NOMO-1 (cell line): ENCODE data around the gene CUEDC1.

ENCODE experiments used
- DNase-seq, 2 experiments: peaks; one replicate each; lab custom pipeline; 2025; ENCODE audit not compliant: unreplicated experiment in 2 of 2; lab: John Stamatoyannopoulos, UW

The CUEDC1 gene

DNA sequence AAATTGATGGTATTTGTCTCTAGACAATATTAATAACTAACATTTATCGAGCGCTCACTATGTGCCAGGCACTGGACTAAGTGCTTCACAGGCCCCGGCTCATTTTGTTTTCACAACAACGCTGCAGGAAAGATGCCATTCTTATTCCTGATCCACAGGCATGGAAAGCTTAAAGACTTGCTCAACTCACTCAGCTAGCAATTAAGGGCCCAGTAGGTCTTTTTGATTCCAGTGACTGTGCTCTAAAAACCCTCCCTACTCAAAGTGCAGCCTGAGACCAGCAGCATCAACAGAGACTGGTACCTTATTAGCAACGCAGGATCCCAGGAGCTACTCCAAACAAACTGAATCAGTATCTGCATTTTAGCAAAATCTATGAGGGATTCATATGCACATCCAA lies 35.3 kb downstream of the CUEDC1 start:
- no peak for DNase-seq

DNA sequence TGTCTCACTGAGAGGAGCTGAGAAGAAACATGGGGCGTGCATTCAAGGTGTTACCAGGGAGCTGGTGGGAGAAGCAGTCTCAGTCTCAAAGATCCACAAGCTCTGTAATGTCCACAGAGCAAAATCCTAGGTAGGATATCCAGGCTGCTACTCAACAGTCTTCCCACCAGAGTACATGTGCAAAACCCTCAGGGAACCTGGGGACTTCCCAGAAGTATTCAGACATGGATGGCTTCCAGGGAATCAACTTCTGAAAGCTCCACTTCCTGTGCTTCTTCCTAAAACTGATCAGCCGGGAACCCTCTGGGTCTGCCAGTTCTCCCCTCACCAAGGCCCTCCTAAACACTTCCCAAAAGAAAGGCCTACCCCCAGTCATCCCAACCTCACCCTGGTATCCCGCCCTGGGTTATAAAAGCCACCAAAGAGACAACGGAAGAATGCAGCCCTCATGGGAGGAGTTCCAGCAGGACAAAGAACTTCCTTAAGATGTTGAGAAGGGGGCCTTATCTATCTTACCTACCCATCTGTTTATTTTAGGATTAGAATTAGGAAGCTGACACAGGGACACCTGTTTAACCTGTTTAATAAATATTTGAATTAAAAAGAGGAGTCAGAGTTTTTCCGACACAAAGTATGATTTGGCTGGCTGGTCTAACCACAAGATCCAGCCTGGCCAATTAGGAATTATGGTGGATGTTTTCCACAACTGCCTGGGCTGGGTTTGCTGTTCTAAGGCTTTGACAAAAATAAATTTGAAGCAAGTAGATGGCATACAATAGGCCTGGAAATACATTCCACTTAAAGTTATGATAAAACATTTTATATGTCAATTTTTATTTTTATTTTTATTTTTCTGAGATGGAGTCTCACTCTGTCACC lies 37.0 kb downstream of the CUEDC1 start:
- no peak for DNase-seq

DNA sequence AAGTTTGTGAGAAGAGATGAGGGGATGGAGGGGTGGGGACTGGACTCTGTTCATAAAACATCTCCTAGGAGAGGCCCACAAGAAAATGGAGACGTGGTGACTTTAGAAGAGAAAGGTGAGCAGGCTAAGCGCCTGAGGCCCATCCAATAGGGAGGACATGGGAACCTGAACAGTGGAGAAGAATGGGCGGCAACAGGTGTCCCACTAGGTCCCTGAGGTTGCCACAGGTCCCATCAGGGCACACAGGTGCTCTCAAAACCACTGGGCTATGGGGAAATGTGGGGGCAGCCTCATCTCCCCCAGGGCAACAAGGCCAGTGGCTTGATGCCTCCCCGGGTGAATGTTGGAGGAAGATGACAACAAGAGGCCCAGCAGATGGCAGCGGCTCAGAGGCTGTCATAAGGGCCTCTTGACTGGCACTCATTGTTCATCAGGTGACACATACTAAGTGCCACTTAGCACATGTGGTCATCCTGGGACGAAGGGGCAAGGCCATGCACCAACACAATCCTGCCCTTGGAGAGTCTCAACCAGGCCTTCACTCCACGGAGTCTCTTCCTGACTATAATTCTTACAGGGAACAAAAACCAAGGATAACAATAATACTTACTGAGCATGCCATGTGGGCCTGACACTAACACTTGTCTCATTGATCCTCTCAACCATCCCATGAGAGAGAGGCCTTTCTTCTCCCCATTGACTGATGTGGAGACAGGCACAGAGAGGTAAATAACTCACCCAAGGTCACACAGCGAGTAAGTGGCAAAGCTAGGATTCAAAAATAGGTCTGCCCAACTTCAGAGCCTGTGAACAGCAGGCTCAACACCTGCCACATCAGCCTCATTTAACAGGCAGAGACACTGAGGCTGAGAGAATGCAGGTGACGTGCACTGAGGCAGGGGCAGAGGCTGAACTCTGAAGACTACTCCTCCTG lies 38.0 kb downstream of the CUEDC1 start:
- DNase-seq, result no peak

DNA sequence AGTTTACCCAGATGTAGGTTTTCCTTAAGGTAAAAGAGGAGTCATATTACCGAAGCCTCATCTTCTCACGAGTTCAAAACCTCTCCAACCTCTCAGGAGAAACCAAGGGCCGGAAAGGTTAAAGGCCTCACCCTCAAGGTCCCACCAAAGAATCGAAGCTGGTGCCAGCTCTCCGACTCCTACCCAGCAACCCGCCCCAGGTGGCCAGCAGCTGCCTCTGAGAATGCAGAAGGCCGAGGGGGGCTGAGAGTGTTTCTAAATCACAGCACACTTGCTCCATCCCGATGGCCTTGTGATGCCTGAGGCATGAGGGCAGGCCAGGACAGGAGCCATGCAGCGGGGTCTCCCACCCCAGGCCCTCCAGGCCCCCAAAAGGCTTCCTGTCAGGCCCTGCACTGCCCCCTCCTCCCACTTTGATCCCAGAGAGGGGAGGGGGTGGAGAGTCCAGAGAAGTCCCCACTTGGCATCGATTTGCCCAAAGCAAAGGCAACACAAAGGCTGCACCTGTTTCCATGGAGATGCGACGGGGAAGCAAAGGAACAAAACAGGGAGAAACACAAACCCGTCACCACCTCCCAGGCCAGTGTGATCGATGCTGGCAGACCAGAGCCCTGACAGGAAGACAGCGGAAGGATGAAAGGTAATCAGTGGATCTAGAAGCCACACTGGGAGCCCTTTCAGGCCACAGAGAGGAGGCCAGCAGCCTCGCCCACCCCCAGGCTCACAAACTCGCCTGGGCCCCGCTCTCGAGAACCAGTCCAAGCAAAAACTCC lies 39.0 kb downstream of the CUEDC1 start:
- no peak for DNase-seq

DNA sequence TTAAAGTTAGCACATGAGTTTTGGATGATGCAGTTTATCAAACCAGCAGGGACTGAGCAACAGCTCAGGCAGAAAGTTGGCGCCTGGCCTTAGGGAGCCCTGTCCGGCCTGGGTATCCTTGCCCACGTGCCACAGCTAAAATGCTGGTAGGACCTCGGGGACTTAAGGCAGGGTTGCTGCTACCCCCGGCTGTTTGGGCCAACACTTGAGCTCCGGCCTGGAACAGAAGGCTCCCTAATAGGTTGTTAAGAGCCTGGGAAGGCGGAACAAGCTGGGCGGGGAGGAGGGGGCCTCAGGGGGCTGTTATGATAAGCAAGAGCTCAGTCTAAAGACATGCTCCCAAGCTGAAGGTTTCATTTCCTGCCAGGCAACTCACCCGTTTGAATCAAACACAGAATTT lies 39.7 kb downstream of the CUEDC1 start:
- DNase-seq, result no peak

DNA sequence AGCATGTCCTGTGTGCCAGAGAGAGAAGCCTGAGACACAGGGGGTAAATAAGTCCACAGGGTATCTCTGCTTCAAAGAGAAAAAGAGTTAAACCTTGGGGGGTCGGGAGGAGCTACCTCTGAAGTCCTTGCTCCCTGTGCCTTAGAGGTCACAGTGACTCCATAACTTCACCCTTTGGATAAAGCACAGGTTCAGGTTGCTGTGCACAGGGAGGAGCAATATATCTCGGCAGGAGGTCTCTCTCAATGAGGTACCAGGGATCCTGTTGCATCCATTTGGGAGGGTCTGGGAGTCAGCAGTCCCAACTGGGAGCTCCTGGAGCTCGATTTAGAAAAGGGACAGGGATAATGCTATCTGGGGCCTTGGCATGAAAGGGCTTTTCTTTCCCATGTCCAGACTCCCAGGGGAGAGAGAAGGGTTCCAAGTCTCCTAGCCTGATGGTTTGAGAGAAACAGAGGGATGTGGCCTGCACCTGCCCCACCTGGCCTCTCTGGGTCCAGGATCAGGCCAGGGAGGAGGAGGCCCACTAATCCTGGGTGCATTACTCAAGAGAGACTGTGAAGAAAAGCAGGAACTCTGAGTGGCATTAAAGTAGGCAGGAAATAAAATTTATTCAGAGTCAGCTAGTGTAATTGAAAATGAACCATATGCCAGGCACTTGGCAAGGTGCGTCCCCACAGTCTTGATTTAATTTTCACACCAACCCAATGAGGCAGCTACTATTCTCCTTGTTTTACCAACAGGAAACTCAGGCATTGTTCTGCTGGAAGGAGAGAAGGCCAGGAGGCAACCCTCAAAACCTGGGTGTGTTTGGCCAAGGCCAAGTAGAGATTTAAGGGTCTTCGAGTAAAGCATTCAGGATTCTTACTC lies 40.7 kb downstream of the CUEDC1 start:
- DNase-seq, result no peak

DNA sequence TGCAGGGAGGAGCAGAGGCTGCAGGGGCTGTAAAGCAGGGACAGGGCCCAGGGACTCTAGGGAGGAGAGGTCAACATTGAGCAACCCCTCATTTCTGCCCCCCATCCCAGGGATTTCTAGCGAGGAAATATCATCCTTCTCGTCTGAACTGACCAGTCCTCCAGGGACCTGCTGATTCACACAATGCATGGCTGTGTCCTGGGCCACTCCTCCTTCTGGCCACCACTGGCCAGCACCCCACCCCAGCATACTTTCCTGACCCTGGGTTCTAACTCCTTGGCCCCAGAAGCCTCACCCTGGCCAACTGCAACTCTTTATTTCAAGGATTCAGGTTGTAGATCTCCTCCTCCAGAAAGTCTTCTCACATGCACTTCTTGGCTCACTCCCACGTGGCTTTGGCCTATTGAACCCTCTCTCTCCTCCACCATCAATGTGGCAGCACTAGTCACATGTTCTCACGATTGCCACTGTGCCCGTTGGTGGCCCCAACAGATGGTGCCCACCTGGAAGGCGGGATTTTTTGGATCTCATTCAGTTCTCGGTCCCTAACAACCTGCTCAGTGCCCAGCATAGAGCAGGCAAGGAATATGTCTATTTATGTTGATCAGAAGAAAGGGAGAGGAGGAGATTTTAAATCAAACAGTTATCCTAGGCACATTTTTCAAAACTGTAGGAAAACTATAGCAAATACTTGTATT lies 41.5 kb downstream of the CUEDC1 start:
- DNase-seq, result no peak

DNA sequence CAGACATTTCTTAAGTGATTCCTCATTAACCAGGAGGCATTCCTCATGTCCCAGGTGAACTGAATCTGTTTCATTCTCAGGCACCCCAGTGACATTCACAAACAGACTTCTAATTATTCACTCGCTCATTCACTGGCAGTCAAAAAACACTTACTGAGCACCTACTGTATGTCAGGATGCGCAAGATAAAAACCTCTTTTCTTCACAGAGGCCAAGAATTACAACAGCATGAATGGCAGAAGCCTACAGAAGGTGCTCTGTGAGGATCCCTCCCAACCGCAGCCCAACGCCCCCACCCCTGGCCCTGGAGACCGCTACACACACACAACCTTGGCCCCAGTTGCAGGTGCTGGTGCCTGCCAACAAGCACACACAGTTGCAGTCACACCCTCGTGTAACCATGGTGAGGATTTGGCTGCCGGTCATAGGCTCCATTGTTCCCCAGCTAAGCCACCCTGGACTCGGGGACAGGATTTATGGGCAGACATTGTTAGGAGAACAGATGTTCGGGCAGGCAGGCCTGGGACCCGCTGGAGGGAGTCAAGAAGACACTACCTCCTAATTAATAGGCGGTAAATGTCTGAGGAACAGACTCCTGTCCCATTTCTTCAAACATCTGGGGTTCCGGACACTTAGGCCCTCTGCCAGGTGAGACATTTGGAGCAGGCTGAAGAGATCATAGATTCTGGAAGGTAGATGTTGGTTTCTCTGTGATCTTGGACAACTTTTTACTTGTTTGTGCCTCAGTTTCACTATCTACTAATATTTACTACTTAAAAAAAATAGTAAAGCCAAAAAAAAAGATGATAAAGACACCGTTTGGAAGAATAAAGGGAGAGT lies 43.2 kb downstream of the CUEDC1 start:
- no peak for DNase-seq

DNA sequence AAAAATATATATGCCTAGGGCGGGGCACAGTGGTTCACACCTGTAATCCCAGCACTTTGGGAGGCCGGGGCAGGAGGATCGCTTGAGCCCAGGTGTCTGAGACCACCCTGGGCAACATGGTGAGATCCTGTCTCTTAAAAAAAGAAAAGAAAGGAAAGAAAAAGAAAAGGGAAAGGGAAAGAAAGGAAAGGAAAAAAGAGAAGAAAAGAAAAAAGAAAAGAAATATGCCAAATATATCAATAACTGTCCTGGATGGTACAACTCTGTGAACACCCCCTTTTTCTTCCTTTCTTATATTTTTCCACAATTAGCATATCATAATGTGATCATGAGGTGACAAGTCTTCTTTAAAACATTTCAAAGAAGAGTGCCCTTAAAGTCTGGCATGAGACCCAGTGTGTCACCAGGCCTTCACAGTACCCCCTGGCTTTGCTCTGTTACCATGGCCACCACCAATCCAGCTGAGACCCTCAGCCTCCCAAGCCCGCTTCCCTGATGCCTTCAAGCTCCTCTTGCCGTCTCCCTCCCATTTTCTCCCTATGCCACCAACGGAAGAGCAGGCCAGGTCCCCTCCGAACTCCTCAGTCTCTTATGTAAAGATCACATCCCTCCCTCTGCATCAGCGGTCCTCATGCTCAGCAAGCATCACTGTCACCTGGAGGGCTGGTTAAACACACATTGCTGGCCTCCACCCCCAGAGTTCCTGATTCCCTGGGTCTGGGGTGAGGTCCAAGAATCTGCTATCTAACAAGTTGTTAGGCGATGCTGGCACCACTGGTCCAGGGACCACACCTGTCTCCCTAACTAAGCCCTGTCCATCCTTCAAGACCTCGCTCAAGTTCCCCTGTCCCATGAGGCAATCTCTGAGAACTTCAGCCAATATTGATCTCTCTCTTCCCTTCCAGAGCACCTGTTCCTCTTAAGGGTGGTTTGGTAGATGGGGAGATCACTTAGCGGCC lies 44.5 kb downstream of the CUEDC1 start:
- no peak for DNase-seq

DNA sequence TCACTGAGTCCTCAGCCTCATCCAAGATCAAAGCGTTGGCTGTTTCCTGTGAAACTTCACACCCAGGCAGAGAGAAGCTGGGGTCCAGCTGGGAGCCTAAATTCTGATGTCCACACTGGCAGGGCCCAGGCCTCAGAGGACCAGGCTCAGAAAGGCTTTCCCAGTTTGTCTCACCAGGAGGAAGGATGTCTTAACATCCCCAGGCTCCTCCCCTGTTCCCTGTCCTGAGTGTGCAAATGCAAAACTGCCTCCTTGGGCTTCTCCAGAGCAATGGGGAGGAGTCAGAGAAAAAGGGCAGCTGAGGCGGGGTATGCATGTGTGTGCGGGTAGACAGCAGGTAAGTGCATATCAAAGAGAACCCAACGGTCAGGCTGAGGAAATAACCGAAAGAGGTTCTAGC lies 45.7 kb downstream of the CUEDC1 start:
- DNase-seq, result no peak

DNA sequence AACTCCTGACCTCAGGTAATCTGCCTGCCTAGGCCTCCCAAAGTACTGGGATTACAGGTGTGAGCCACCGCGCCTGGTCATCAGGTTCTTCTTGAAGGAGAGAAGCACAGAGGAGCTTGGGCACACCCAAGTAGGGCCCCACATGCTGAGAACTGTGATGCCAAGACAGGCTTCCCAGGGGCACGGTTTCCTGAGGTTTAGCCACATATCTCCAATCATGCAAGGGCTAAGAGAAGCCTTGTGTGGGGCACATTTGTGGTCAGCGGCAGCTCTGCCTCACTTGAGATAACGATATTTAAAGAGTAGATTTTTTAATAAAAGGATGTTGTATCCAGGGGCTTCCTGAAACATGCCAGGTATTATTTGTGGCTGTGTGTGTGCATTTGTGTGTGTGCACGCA lies 46.9 kb downstream of the CUEDC1 start:
- no peak for DNase-seq

DNA sequence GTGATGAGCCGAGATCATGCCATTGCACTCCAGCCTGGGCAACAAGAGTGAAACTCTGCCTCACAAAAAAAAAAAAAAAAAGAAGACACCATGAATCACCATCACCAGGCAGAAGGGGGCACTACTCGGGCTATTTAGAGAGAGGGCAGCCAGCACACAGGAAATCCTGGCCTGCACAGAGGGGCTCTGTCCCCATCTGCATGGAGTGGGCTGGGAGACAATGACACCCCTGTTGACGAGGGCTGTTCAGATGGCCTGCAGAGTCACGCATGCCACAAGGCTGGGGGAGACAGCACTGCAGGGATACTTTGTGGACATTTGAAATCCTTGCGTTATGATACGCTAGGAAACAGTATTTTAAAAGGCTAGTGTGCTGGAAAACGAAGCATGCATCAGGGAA lies 48.3 kb downstream of the CUEDC1 start:
- no peak for DNase-seq

DNA sequence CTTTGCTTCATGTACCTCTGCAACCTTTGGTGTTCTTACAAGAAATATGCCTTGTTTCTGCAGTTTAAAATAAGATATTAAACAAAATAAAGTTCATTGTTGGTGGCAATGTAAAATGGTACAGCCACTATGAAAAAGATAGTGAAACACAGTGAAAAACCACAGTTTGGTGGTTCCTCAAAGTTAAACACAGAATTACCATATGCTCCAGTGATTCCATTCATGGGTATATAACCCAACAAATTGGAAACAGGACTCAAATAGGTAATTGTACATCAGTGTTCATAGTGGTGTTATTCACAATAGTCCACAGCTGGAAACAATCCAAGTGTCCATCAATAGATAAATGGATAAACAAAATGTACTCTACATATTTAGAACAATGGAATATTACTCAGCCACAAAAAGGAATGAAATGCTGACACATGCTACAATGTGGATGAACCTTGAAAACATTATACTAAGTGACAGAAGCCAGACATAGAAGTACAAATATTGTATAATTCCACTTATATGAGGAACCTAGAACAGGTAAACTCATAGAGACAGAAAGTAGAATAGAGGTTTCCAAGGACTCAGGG lies 49.2 kb downstream of the CUEDC1 start:
- peak in 1 of 2 experiments; percentile 19 for DNase-seq

DNA sequence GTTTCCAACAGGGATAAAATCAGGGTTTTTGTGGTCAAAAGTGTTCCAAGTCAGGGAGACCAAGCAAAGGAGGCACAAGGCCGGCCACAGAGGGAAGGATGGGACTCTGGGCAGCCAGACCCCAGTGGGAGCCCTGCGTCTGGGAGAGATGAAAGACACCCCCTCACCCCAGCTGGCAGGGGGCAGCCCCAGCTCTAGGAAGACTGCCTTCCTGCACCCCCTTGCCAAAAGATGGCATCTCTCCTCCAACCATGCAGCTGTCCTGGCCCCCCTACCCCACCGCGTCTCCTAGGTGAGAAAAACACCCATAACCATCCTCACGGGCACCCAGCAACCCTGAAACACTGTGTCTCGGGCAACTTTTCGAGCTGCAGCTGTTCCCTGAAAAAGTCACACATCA lies 51.3 kb downstream of the CUEDC1 start:
- DNase-seq, result no peak

DNA sequence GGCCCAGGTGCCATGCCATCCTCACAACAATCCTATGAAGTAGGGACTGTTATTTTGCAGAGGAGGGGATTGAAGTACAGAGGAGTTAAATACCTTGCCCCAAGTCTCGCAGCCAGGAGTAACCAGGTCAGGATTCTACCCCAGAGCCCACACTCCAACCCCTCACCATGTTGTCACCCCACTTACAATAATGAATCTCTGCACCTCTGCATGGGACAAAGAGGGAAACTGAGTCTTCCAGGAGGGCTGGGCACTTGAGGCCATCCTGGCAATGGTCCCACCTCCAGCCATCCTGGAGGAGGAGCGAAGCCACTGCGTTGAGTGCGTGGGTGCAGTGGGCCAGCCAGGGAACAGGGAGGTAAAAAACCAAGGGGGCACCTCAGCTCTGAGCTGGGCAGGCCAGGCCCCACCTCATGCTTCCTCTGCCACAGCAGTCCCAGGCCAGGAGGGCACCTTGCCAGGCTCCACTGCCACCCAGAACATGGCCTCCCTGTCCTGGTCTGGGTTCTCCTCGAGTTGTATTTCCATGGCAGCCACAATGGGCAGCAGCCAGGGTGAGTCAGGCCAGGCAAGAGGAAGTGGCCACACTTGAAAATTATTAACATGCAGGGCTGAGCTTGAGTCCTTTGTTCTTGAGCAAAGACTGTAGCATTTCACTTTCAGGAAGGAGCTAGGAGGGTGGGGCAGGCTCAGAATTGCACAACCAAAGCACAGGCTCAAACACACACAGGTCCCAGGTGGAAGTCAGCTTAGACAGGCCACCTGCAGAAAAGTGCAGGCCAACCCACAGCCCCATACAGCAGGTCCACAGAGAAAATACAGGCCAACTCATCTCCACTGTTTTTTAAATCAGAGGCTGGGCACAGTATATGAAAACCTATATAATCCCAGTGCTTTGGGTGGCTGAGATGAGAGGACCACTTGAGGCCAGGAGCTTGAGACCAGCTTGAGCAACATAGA lies 52.1 kb downstream of the CUEDC1 start:
- peak; percentile 93 for DNase-seq
